Astrocyte of the spinal cord (primary cell): Measurements from ENCODE around the gene PARP2.

Experiments
- DNase-seq: peaks from one replicate; pipeline ENCODE4 v3.0.0; 2011; ENCODE audit warnings: low read depth, low spot score
- H3K4me3 ChIP-seq: 2 replicates; pipeline ENCODE4 v1.5.1; 2011; ENCODE audit warnings: low read depth, mild to moderate bottlenecking, low read length, moderate library complexity
- CTCF ChIP-seq: IDR thresholded peaks from 2 replicates; pipeline ENCODE4 v1.5.1; 2012; ENCODE audit warnings: low read depth, mild to moderate bottlenecking, low read length, inconsistent platforms
- in situ Hi-C: cut with HindIII; loops from 2 replicates; pipeline ENCODE4 v1.10.0; 2017; ENCODE audit warnings: low sequenced_read_pairs

Gene PARP2

DNA sequence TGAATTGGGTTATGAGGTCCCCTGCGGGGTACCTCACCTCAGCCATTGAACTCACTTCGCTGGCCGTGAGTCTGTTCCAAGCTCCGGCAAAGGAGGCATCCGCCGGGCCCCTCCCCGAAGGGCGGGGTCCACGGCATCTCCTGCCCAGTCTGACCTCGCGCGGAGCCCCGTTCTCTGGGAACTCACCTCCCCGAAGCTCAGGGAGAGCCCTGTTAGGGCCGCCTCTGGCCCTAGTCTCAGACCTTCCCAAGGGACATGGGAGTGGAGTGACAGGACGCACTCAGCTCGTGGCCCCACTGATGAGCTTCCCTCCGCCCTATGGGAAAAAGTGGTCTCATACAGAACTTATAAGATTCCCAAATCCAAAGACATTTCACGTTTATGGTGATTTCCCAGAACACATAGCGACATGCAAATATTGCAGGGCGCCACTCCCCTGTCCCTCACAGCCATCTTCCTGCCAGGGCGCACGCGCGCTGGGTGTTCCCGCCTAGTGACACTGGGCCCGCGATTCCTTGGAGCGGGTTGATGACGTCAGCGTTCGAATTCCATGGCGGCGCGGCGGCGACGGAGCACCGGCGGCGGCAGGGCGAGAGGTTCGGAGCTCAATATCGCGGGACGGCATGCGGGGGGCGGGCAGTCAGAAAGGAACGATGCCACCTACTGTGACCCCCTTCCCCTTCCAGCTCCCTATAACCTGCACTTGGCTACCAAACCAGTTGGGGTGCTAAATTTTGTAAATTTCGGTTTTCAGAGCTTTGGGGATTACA, at the start of gene PARP2:
TSS of gene PARP2 (plus strand) at position 544 of the 770 bp plus-strand sequence. CDS start at position 551, 7 bp downstream.
- no peak for TF ChIP-seq CTCF
- peak within 1 kb of the TSS; percentile 63 for H3K4me3 ChIP-seq
- peak; percentile 100 for DNase-seq
- in situ Hi-C loops = no loop called here

DNA sequence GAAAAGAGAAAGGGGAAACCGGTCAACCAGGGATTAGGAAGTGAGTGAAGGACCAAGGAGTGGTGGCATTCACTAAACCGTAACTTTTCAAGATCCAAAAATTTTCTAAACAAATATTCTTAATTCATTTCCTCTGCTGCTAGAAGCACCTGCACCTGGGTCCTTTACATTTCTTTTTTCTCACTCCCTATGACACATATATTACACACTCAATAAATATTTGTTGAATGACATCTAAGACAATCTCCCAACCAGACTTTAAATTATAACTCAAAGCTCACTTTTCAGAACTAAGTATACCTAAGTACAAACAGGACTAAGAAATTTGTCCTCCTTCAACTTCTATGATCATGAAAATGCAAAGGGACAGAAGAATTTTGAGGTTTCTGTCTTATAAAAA, 48.8 kb upstream of the PARP2 start:
- H3K4me3 ChIP-seq = no peak overlapping the region
- no peak for TF ChIP-seq CTCF
- DNase-seq = no peak
- in situ Hi-C loops = no loop called here

GRCh38 chr14:20295067-20295466, 48.4 kb upstream of the PARP2 start:
- no peak for DNase-seq
- in situ Hi-C loops = no loop called here
- no peak for TF ChIP-seq CTCF

GRCh38 chr14:20302042-20302755, 41.2 kb upstream of the PARP2 start:
- H3K4me3 ChIP-seq = no peak overlapping the region
- in situ Hi-C loops = no loop called here
- TF ChIP-seq CTCF = no peak
- DNase-seq = peak; percentile 46

More at GRCh38 chr14:20295067-20295466, 48.4 kb upstream of the PARP2 start:
- no peak overlapping the region for H3K4me3 ChIP-seq

DNA sequence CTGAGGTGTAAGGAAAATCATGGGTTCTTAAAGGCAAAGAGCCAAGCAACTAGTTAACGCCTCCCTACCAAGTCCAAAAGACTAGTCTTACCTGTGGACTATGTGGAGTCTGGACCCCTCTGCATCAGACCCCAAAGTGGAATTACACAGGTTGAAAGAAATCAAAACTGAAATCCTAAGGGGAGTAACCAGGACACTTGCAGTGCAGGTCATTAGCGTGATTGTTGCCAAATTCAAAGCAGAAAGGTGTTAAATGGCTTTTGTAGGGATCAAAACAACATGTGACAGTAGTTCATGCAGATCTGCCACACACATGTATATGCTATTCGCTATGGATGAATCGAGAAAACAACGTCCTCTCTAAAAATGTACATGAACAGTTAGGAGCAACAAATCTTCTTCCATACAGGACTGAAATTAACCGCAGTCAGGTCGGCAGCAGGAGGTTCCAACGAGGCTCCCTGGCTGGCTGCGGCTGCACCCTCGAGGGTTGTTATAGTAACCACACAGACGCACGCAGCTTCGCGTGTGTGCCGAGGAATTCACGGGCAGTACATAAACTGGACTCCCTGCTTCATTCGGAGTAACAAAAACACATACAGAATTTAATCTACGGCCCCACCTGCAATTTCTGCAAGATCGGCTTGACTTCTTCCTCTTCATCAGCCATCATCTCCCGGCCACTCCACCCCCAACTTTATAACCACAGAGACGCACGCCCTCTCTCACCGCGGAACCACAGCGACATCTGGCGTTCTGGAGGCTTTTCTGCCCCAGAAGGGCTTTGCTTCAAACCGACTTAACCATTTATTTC, 38.0 kb upstream of the PARP2 start, which contains the start of gene TTC5:
TSS of gene TTC5 (minus strand) at position 687 of the 814 bp plus-strand sequence. CDS start at position 673, 14 bp downstream.
- TF ChIP-seq CTCF = peak; percentile 97
- H3K4me3 ChIP-seq = peak within 1 kb of the TSS; percentile 92
- peak; percentile 94 for DNase-seq
- in situ Hi-C loops = no loop called here

DNA sequence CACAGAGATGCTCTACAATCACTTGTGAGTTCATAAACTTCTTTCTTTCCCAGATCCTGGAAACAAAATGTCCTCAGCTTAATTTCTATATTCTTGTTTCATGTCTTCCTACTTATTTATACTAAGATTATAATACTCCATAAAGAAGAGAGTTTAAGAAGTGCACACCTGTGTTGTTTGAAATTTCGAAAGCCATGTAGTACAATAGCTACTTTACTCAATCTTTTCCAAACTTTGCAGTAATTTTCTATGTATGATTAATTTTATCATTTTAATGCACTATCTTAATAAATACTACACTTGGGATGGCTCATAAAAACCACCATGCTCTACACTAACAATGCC, 37.4 kb upstream of the PARP2 start:
- no peak for TF ChIP-seq CTCF
- no peak overlapping the region for H3K4me3 ChIP-seq
- in situ Hi-C loops = no loop called here
- DNase-seq = no peak
